K562 (cell line): Measurements from ENCODE around the gene HOXA13. TPM values are rescaled to one million over a fixed set of nuclear protein-coding genes. Genes with fewer than 3 reads are reported as not detected.

ENCODE experiments used
- ATAC-seq: fragments of 200-7000 bp; cut with Tn5 transposase; 3 replicates; pipeline ENCODE4 v1.9.1; 2020; ENCODE audit warnings: moderate library complexity
- BruUV-seq: library from RNA; stranded (reverse); fragments of 400-500 nt; replicated peaks from 2 replicates; lab custom pipeline; 2021; lab: Mats Ljungman, UMichigan
- CTCF ChIA-PET: fragments of 300-600 bp; formaldehyde crosslinking; extraction: SDS; loops from one replicate; lab custom pipeline; 2021; ENCODE audit warnings: low intra/inter-chr PET ratio; lab: Yijun Ruan, JAX
- POLR2A ChIA-PET: fragments of 300-600, 350-650 bp; sonication (Branson Sonifier 250); formaldehyde crosslinking; extraction: SDS; loops from one replicate; lab custom pipeline; 2021; ENCODE audit warnings: antibody characterized with exemption, inconsistent platforms; lab: Yijun Ruan, JAX
- DNase-seq, 4 experiments: peaks; one replicate each; pipeline versions ENCODE4 v3.0.0 to v3.0.0-alpha.2; 2011 to 2018; ENCODE audit warnings: low spot score in 3 of 4, mixed read lengths in 3 of 4; ENCODE audit errors: extremely low read depth in 1 of 4
- FAIRE-seq: peaks from 2 replicates; lab custom pipeline; 2011; peaks lifted over from hg19 to GRCh38; lab: Jason Lieb, UNC
- H2AFZ ChIP-seq: 2 replicates; pipeline ENCODE4 v1.6.0; 2011; ENCODE audit warnings: low read depth, low read length, control low read depth, inconsistent platforms
- H3K27ac ChIP-seq: fragments of 200-600 bp; 3 replicates; pipeline ENCODE4 v1.8.0; 2011; ENCODE audit warnings: low read depth, mild to moderate bottlenecking, control low read depth, inconsistent platforms, low read length, moderate library complexity, mixed read lengths; ENCODE audit errors: extremely low read depth
- H3K27me3 ChIP-seq, 2 experiments: fragments of 300-600 bp in 1 of 2; 2 replicates in 1 of 2; 3 replicates in 1 of 2; pipeline versions ENCODE4 v1.6.0 to v1.8.0; 2011; ENCODE audit warnings: inconsistent platforms in 2 of 2, low read length in 2 of 2, mild to moderate bottlenecking in 1 of 2, mixed read lengths in 1 of 2, moderate library complexity in 1 of 2; ENCODE audit not compliant: control insufficient read depth in 2 of 2, insufficient read depth in 2 of 2
- H3K36me3 ChIP-seq: fragments of 300-600 bp; 3 replicates; pipeline ENCODE4 v1.8.0; 2011; ENCODE audit warnings: mild to moderate bottlenecking, low read length, inconsistent platforms; ENCODE audit not compliant: control insufficient read depth, insufficient read depth
- H3K4me1 ChIP-seq, 2 experiments: fragments of 200-600 bp in 1 of 2; replicated peaks in 1 of 2; 2 replicates in 1 of 2; 3 replicates in 1 of 2; pipeline versions ENCODE4 v1.5.1 to v1.8.0; 2011; ENCODE audit warnings: inconsistent platforms in 2 of 2, low read length in 2 of 2, mild to moderate bottlenecking in 1 of 2, mixed read lengths in 1 of 2, moderate library complexity in 1 of 2; ENCODE audit not compliant: control insufficient read depth in 2 of 2, insufficient read depth in 2 of 2
- H3K4me2 ChIP-seq: 2 replicates; pipeline ENCODE4 v1.6.1; 2011; ENCODE audit warnings: low read length, control low read depth, inconsistent platforms, mixed read lengths; ENCODE audit not compliant: insufficient read depth
- H3K4me3 ChIP-seq: fragments of 200-600 bp; sonication (generic), shearing (Covaris generic); 2 replicates; pipeline ENCODE4 v1.5.1; 2016; ENCODE audit warnings: control low read depth, inconsistent platforms
- H3K79me2 ChIP-seq: fragments of 200-600 bp; 3 replicates; pipeline ENCODE4 v1.8.0; 2011; ENCODE audit warnings: low read length, inconsistent platforms; ENCODE audit not compliant: control insufficient read depth, insufficient read depth
- H3K9ac ChIP-seq, 2 experiments: 2 replicates each; pipeline versions ENCODE4 v1.6.0 to v1.6.1; 2011; ENCODE audit warnings: low read depth in 2 of 2, low read length in 2 of 2, control low read depth in 1 of 2, inconsistent platforms in 1 of 2, mild to moderate bottlenecking in 1 of 2, mixed read lengths in 1 of 2; ENCODE audit not compliant: insufficient read depth in 1 of 2
- H3K9me1 ChIP-seq: one replicate; pipeline ENCODE4 v1.6.0; 2011; ENCODE audit warnings: inconsistent platforms, mild to moderate bottlenecking, low read length, moderate library complexity; ENCODE audit not compliant: control insufficient read depth, insufficient read depth
- H3K9me3 ChIP-seq: replicated peaks from 2 replicates; pipeline ENCODE4 v1.5.1; 2011; ENCODE audit warnings: low read depth, low read length, inconsistent platforms; ENCODE audit not compliant: control insufficient read depth, insufficient read depth
- H4K20me1 ChIP-seq: replicated peaks from 2 replicates; pipeline ENCODE4 v1.6.1; 2011; ENCODE audit warnings: low read length, inconsistent platforms, mixed read lengths; ENCODE audit not compliant: control insufficient read depth, insufficient read depth
- ARID3A ChIP-seq: IDR thresholded peaks from 2 replicates; pipeline ENCODE4 v1.6.1; 2012; ENCODE audit warnings: low read depth, low read length, improper control_type of control experiment, borderline replicate concordance
- BACH1 ChIP-seq: fragments of 200-800 bp; sonication (Bioruptor generic); IDR thresholded peaks from 2 replicates; pipeline ENCODE4 v1.6.1; 2016; ENCODE audit warnings: missing genetic modification characterization, missing compliant biosample characterization
- HNRNPLL ChIP-seq: fragments of 200-400 bp; formaldehyde crosslinking; IDR thresholded peaks from 2 replicates; pipeline ENCODE4 v1.6.1; 2017; ENCODE audit warnings: low read length, low read depth, mild to moderate bottlenecking; ENCODE audit not compliant: poor library complexity, severe bottlenecking
- HNRNPUL1 ChIP-seq: fragments of 200-400 bp; formaldehyde crosslinking; IDR thresholded peaks from 2 replicates; pipeline ENCODE4 v1.6.1; 2017; ENCODE audit warnings: low read length
- NBN ChIP-seq: fragments of 450-650 bp; IDR thresholded peaks from 2 replicates; pipeline ENCODE4 v1.6.1; 2016; ENCODE audit warnings: low read depth, mild to moderate bottlenecking
- NCOR1 ChIP-seq: fragments of 450-650 bp; IDR thresholded peaks from 2 replicates; pipeline ENCODE4 v1.6.1; 2016; ENCODE audit warnings: mild to moderate bottlenecking, moderate library complexity
- NFE2L1 ChIP-seq: fragments of 450-650 bp; IDR thresholded peaks from 2 replicates; pipeline ENCODE4 v1.6.1; 2016; ENCODE audit warnings: missing genetic modification characterization, low read depth, mild to moderate bottlenecking, missing compliant biosample characterization, moderate library complexity, borderline replicate concordance
- NFXL1 ChIP-seq: fragments of 450-650 bp; formaldehyde crosslinking; IDR thresholded peaks from 2 replicates; pipeline ENCODE4 v1.4.0; 2021; ENCODE audit warnings: mild to moderate bottlenecking
- POLR2G ChIP-seq: fragments of 200-400 bp; formaldehyde crosslinking; IDR thresholded peaks from 2 replicates; pipeline ENCODE4 v1.6.1; 2017; ENCODE audit warnings: low read depth, mild to moderate bottlenecking, antibody characterized with exemption, low read length, moderate library complexity
- RCOR1 ChIP-seq, 2 experiments: IDR thresholded peaks; 2 replicates each; pipeline ENCODE4 v1.6.1; 2012; ENCODE audit warnings: low read depth in 2 of 2, low read length in 2 of 2, borderline replicate concordance in 1 of 2, improper control_type of control experiment in 1 of 2
- RNF2 ChIP-seq: sonication (generic); IDR thresholded peaks from 2 replicates; pipeline ENCODE4 v1.6.1; 2016
- SIN3A ChIP-seq, 2 experiments: fragments of 150-350 bp in 1 of 2; IDR thresholded peaks; 2 replicates each; pipeline ENCODE4 v1.6.1; 2011 to 2016; ENCODE audit warnings: borderline replicate concordance in 2 of 2, low read depth in 2 of 2, low read length in 2 of 2, mild to moderate bottlenecking in 2 of 2, moderate library complexity in 2 of 2; ENCODE audit not compliant: control insufficient read depth in 1 of 2
- TCF3 ChIP-seq: sonication (generic); formaldehyde crosslinking; IDR thresholded peaks from 2 replicates; pipeline ENCODE4 v1.4.0; 2020; ENCODE audit warnings: mild to moderate bottlenecking, missing genetic modification reagents
- TEAD4 ChIP-seq, 2 experiments: sonication (generic) in 1 of 2; formaldehyde crosslinking in 1 of 2; IDR thresholded peaks; 2 replicates each; pipeline versions ENCODE4 v1.6.1 to v1.8.0; 2012 to 2022; ENCODE audit warnings: borderline replicate concordance in 1 of 2, inconsistent platforms in 1 of 2, low read length in 1 of 2, mild to moderate bottlenecking in 1 of 2, missing genetic modification reagents in 1 of 2
- ZNF143 ChIP-seq: sonication (generic); formaldehyde crosslinking; IDR thresholded peaks from 2 replicates; pipeline ENCODE4 v1.9.0; 2022; ENCODE audit warnings: mild to moderate bottlenecking, missing genetic modification reagents
- ZNF24 ChIP-seq: fragments of 450-650 bp; IDR thresholded peaks from 2 replicates; pipeline ENCODE4 v1.6.1; 2016
- ZNF696 ChIP-seq: fragments of 250-450 bp; sonication (Bioruptor Pico); conservative IDR thresholded peaks from 2 replicates; pipeline ENCODE4 v1.4.0; 2020; ENCODE audit warnings: mild to moderate bottlenecking, moderate library complexity
- ZSCAN29 ChIP-seq: fragments of 450-650 bp; IDR thresholded peaks from 2 replicates; pipeline ENCODE4 v1.6.1; 2017
- WGBS: fragments of 100-300 bp; shearing (Covaris generic); methylation state at CpG from one replicate; pipeline ENCODE4 v1.1.6; 2016; ENCODE audit warnings: low coverage, mixed read lengths; ENCODE audit not compliant: insufficient coverage; ENCODE audit errors: missing lambda C conversion rate; 5-methylcytosine and 5-hydroxymethylcytosine counted together
- in situ Hi-C: fragments of 300-500 bp; cut with MboI; formaldehyde crosslinking; loops from 4 replicates; pipeline ENCODE4 v1.15.0; 2018; ENCODE audit warnings: inconsistent platforms, mixed read lengths
- intact Hi-C: fragments of 100-400 bp; cut with micrococcal nuclease; formaldehyde crosslinking; loops from 2 replicates; pipeline ENCODE4 v1.14.2; 2022
- polyA plus RNA-seq, 8 experiments: library from polyadenylated mRNA; depleted of rRNA in 4 of 8; stranded (reverse) in 5 of 8; unstranded in 3 of 8; fragments of >200 nt; fragmentation: Nextera tagmentation in 2 of 8; fragmentation: Illumina TruSeq in 1 of 8; extraction: Ambion mirVana in 2 of 8; extraction: Trizol in 1 of 8; gene quantifications; 2 replicates each; pipeline versions ENCODE4 v1.2.1 to v1.2.3, GENCODE V29; 2011 to 2014; ENCODE audit warnings: inconsistent platforms in 1 of 8, missing spikeins in 1 of 8
- total RNA-seq, 7 experiments: library from RNA; depleted of rRNA in 6 of 7; stranded (reverse); fragments of >200 nt in 6 of 7; fragmentation: Illumina TruSeq in 2 of 7; extraction: Trizol in 2 of 7; gene quantifications; 2 replicates each; pipeline versions ENCODE4 v1.2.1 to v1.2.3, GENCODE V29; 2011 to 2021; ENCODE audit warnings: low replicate concordance in 1 of 7
- TF ChIP-seq, protein P1 (sequence below): fragments of 450-650 bp; IDR thresholded peaks from 2 replicates; pipeline ENCODE4 v1.6.1; 2016; ENCODE audit warnings: low read depth, mild to moderate bottlenecking, moderate library complexity

Gene HOXA13
- total and polyA plus RNA-seq, 9 of the 15 experiments (the other 6 are each of a cell fraction or from before 2014, with no cell fraction given), result not detected

GRCh38 chr7:27175626-27176523 lies 24.0 kb downstream of the HOXA13 start:
- ChIA-PET CTCF (no interaction called here), POLR2A (interaction anchor here (0.5 to 0.6 kb wide), 2 partner anchors 13 to 404 kb away, joined by 3 read pairs; no protein-coding TSS in a partner anchor)
- no peak overlapping the region for H3K4me2 ChIP-seq
- no peak for TF ChIP-seq NBN
- no peak for TF ChIP-seq TEAD4 (IDR thresholded peaks at IDR 0.05; ENCODE audit: low read length)
- no peak for TF ChIP-seq TEAD4 (CRISPR knock-in tag; IDR thresholded peaks at IDR 0.05; ENCODE audit: borderline replicate concordance)
- no peak for TF ChIP-seq BACH1 (tag)
- no peak for TF ChIP-seq ARID3A
- no peak for TF ChIP-seq NFE2L1 (tag)
- TF ChIP-seq, protein P1, sequence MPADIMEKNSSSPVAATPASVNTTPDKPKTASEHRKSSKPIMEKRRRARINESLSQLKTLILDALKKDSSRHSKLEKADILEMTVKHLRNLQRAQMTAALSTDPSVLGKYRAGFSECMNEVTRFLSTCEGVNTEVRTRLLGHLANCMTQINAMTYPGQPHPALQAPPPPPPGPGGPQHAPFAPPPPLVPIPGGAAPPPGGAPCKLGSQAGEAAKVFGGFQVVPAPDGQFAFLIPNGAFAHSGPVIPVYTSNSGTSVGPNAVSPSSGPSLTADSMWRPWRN, result no peak
- TF ChIP-seq TCF3 (CRISPR knock-in tag), result no peak
- TF ChIP-seq RNF2, result no peak
- no peak for TF ChIP-seq ZSCAN29
- no peak for TF ChIP-seq ZNF143 (CRISPR knock-in tag)
- no peak for TF ChIP-seq NCOR1
- no peak for TF ChIP-seq SIN3A (IDR thresholded peaks at IDR 0.05; ENCODE audit: borderline replicate concordance in 2 of 2, control insufficient read depth in 1 of 2, low read depth in 2 of 2, low read length in 2 of 2)
- no peak for TF ChIP-seq RCOR1 (IDR thresholded peaks at IDR 0.05; ENCODE audit: borderline replicate concordance in 1 of 2, low read depth in 2 of 2, low read length in 2 of 2)
- no peak for TF ChIP-seq HNRNPUL1
- TF ChIP-seq NFXL1 (CRISPR knock-in tag), result no peak
- no peak for TF ChIP-seq POLR2G
- no peak for TF ChIP-seq HNRNPLL
- TF ChIP-seq ZNF24, result no peak
- TF ChIP-seq ZNF696 (CRISPR knock-in tag), result no peak
- TF ChIP-seq, all 486 proteins: peak for 0
- DNase-seq (no peak), ATAC-seq (no peak), FAIRE-seq (no peak)
- Histone ChIP-seq H3K79me2 (no peaks in the 10 kb centered on the region), H3K27ac (no peak overlapping the region), H2AFZ (no peak overlapping the region), H4K20me1 (no peaks in the 10 kb centered on the region), H3K9ac (no peak overlapping the region), H3K27me3 (peaks cover 27 to 73% of the 10 kb centered on the region in 2 experiments), H3K4me1 (peaks cover 0 to 10% of the 10 kb centered on the region in 2 experiments; a peak in 1 of 5 replicates), H3K36me3 (no peaks in the 10 kb centered on the region), H3K9me1 (no peaks in the 10 kb centered on the region), H3K4me3 (no peak overlapping the region), H3K9me3 (no peaks in the 10 kb centered on the region; the same call in 1 of the 2 replicates)
- in situ Hi-C loops, result no loop called here
- BruUV-seq, result no TSS peak
- 3% methylated on average over 36 of the region's 40 CpGs for WGBS
- intact Hi-C loops, result no loop called here
